D341Med (cell line): Measurements from ENCODE around the gene PITX2.
"Not testable (repeated sequence)": the region's sequence is repeated elsewhere in the genome, so short reads cannot be mapped to it uniquely, and the experiment has no call there.

ENCODE experiments used
- DNase-seq: peaks from one replicate; pipeline ENCODE4 v3.0.0; 2012; ENCODE audit warnings: low spot score

PITX2 gene

DNA sequence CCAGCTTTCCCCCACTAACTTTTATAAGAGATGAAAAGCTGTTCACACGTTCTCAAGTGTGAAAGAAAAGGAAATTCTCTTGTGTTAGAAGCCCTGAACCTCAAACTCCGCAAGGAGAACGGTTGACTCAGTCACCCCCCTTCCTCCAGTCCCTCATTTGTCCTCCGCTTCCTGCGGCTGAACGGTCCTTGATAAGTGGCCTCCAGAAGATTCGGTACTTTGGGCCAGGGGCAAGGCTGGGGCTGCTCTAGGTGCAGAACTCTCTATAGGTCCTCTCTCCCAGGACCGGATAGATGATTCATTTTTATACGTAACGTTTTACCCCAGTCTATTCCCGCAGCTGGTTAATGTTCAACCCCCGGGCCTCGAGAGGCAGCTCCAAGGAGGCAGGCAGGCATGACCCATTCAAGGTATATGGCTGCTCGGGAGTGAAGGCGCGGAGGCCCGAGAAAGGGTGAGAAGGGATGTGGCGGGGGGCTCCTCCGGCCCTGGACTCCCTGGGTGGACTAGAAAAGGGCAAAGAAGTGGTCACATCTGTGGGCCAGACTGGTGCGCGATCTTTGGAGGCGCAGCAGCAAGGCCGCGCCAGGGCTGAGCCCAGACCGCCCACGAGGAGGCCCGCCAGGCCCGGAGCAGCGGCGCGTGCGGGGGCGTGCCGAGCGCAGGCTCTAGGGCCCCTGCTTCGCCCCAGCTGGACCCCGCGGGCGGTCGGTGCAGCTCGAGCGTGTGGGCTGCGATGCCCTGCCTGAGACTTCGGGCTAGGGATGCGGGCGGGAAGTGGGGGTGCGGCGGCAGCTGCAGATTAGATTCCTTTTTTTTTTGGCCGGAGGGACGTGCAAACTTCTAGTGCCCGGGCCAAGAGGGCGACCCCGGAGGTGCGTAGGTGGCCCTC, 11.7 kb downstream of the PITX2 start:
- DNase-seq, result no peak

DNA sequence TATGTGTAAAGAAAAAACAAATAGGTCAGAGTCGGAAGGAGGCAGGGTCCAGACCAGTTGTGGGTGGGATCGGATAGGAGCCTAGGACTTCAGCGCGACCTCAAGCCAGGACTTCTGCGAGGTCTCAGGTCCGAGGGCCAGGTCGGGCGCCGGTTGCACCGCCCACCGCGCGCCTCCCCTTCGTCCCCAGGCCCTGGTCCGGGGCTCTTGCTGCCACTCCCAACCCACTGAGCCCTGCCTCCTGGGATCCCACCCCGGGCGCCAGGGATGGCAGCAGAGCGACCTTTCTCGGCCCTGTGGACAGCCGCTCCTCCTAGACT, 12.3 kb downstream of the PITX2 start:
- DNase-seq, result no peak

DNA sequence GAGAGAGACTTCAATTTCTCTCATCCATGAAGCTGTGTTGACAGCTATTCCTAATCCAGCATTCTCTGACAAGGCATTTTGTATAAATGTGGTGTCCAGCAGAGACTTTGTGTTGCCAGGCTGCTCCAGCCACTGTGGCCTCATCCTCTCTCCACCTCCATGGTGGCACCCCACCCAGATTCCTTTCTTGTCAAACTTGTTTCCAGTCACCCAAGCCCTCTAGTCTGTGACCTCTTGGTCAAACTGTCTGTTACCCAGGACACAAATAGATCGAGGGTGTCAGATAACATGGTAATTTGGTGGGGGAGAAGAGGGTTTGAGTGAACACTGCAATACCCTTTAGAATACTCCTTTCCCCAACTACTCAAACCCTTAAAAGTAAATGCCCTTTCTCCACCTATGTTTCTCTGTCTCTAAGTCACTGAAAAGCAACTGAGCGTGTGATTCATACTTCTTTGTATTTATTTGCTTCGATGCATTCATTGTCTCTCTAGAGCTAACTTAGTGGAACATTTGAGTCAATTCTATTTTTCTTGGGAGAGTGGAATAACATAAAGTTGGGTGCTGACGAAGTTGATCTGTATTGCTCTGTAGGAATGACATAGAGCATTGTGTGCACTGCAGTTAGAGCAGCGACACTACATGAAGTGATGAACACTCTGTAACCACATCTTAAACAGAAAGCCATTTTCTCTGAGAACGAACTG, 13.7 kb downstream of the PITX2 start:
- no peak for DNase-seq

DNA sequence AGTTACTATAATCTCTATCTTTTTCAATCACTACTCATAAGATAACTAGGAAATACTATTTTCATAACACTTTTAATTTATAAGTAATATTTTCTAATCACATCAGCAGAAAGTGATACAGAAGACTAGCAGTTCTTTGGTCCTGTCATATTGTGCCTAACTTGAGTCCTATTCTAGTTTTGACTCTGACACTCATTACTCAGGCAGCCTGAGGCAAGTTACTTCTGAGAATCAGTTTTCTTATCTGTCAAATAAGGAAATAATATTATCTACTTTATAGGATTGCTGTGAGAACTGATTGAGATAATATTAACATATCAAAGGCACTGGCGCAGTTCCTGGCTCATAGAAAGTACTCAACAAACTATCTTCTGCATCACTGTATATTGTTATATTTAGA, 17.8 kb downstream of the PITX2 start:
- DNase-seq, result no peak

GRCh38 chr4:110602061-110602460, 20.8 kb downstream of the PITX2 start:
- DNase-seq, result no peak

GRCh38 chr4:110597582-110597981, 25.3 kb downstream of the PITX2 start:
- DNase-seq, result no peak

GRCh38 chr4:110596431-110596830, 26.4 kb downstream of the PITX2 start:
- DNase-seq, result no peak

GRCh38 chr4:110595583-110595982, 27.3 kb downstream of the PITX2 start:
- DNase-seq, result no peak

DNA sequence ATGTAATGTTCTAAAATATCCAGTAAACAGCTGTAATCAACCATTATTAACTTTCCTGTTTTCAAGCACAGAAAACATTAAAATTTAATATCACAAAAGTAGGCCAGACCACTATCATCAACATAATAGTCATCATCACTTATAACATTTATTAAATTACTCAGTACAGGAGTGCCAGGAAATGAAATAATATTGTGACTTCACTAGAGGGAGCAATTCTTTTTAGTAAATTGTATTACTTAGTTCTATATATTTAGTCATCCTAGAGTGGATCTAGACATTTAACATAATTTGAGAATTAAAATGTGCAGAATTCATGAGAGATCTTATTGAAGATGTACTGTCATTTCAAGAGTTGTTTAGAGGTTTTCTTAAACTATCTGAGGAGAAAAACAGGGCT, 33.6 kb downstream of the PITX2 start:
- no peak for DNase-seq

DNA sequence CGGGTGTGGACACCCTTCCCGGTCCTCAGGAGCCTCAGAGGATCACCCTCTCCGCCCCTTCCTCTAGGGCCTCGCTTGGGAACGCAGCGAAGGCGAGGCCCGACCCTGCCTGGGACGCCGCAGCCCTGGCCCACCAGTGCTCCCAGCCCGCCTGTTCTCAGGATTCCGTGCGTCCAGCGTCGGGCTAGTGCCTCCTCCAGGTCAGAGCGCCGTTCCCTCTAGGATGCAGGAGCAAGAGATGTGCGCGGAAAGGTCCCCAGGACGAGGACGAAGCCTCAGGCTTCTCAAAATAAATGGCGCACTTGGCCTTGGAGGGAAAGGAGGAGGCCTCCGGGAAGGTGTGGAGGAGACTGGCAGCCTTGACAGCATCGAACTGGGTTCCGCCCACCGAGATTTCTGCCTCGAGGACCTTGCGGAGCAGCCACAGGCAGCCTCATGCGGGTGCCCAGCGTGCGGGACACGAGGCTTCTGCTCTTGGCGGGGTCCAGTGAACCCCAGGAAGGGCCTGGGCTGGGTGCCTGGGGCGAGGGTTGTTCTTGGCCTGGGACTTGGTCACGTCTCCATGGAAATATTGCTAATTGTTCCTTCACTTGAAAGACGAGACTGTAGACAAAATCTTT, 35.1 kb downstream of the PITX2 start:
- no peak for DNase-seq

DNA sequence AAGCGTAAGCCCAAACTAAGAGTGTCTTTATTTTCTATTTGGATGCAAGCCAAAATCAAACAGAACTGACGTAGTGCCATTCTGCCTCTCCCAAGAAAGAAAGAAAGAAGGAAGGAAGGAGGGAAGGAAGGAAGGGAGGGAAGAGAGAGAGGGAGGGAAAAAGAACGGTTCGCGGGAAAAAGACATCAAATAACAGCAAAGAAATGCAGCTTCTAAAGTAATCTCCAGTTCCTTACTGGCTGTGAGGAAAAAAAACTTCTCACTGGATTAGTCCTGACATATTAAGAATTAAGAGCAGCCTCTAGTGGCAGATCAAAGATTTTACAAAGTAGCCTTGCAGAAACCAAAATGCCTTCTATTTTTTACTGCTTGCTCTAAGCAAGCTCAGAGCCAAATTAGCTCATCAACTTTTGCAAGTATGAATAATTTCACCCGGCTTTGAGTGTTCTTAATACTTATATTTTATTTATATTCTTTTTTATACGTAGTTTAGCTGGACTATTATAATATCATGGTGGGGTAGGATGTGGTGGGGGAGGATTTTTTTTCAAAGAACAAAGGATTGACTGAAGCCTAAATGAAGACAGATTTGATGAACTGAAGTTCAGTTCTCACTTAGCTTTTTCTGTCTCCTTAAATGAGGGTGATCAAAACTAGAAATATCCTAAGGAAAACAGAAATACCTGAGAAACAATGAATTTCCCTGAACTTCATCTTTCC, 36.6 kb downstream of the PITX2 start:
- peak; percentile 58 for DNase-seq

GRCh38 chr4:110576696-110577095, 46.2 kb downstream of the PITX2 start:
- DNase-seq, result not testable (repeated sequence)
